Vagina (tissue), 2 donors: Measurements from ENCODE around the gene UBE2G2.

ENCODE experiments used
- CTCF ChIP-seq, 3 experiments: fragments of 450-650 bp in 2 of 3; fragments of 200-600 bp in 1 of 3; sonication (generic) in 1 of 3; IDR thresholded peaks; one replicate each; pipeline ENCODE4 v1.5.1; 2017 to 2019; ENCODE audit warnings: antibody characterized with exemption in 3 of 3, mild to moderate bottlenecking in 2 of 3, moderate library complexity in 2 of 3
- POLR2A ChIP-seq, 2 donors: fragments of 450-650 bp; IDR thresholded peaks; one replicate each; pipeline ENCODE4 v1.6.1; 2017; ENCODE audit warnings: antibody characterized with exemption in 2 of 2, mild to moderate bottlenecking in 2 of 2, moderate library complexity in 2 of 2
- POLR2AphosphoS5 ChIP-seq, 2 donors: sonication (generic); formaldehyde crosslinking; IDR thresholded peaks; one replicate each; pipeline ENCODE4 v1.9.0; 2017; ENCODE audit warnings: antibody characterized with exemption in 2 of 2, mild to moderate bottlenecking in 2 of 2, low read depth in 1 of 2; ENCODE audit not compliant: insufficient read depth in 1 of 2

- TF ChIP-seq POLR2AphosphoS5 (IDR thresholded peaks at IDR 0.05; ENCODE audit: insufficient read depth in 1 of 2, low read depth in 1 of 2) (no peak), CTCF (IDR thresholded peaks at IDR 0.05) (no peak), POLR2A (IDR thresholded peaks at IDR 0.05) (no peak)
Observed at GRCh38 chr21:44762221-44763049, 39.2 kb downstream of the UBE2G2 start.
